ENCODE measurements around the gene RNGTT. TPM values are rescaled to one million over a fixed set of nuclear protein-coding genes. Genes with fewer than 3 reads are reported as not detected.
A peak's percentile ranks its signal among the peaks of the same experiment; 100 is the strongest.

RNGTT gene
- total RNA-seq, 1 donor from 2014 or later, result 12.3 TPM

GRCh38 chr6:88605271-88605670 lies 358.1 kb downstream of the RNGTT start:
- Histone ChIP-seq H3K27ac (no peak overlapping the region), H3K36me3 (no peaks in the 10 kb centered on the region), H3K9me3 (no peaks in the 10 kb centered on the region), H3K4me3 (no peak overlapping the region), H3K4me1 (no peaks in the 10 kb centered on the region), H3K27me3 (no peaks in the 10 kb centered on the region)
- ATAC-seq (no peak), DNase-seq (no peak)
- no peak for TF ChIP-seq CTCF (IDR thresholded peaks at IDR 0.05)
- intact Hi-C loops (cut with DNase I), result no loop called here

- no peak for ATAC-seq
- no peak for TF ChIP-seq CTCF (IDR thresholded peaks at IDR 0.05)
- H3K36me3 ChIP-seq, result no peaks in the 10 kb centered on the region
- no peaks in the 10 kb centered on the region for H3K9me3 ChIP-seq
- no peak overlapping the region for H3K27ac ChIP-seq
- intact Hi-C loops (cut with DNase I), result no loop called here
- H3K27me3 ChIP-seq, result no peaks in the 10 kb centered on the region
- DNase-seq, result no peak
- H3K4me1 ChIP-seq, result no peaks in the 10 kb centered on the region
- H3K4me3 ChIP-seq, result no peak overlapping the region
Observed at GRCh38 chr6:88599571-88599970, 363.8 kb downstream of the RNGTT start.

DNA sequence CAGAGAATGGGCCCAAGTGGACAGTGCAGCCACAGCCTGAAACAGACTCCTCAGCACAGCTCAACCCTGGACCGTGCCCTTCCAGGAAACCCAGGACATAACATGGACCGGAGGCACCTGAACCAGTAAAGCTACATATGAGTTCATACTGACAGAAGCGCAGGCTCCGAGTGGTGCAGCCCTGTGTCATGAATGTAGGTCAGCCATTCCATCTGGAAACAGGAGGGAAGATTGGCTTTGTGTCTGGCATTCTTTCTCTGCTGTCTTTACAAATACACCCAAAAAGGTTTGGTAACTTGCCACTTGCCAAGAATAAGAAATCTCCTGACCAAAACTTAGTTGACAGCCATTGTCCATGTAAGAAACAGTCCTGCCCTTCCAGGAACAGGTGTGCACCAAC lies 366.6 kb downstream of the RNGTT start:
- TF ChIP-seq CTCF (IDR thresholded peaks at IDR 0.05), result no peak

DNA sequence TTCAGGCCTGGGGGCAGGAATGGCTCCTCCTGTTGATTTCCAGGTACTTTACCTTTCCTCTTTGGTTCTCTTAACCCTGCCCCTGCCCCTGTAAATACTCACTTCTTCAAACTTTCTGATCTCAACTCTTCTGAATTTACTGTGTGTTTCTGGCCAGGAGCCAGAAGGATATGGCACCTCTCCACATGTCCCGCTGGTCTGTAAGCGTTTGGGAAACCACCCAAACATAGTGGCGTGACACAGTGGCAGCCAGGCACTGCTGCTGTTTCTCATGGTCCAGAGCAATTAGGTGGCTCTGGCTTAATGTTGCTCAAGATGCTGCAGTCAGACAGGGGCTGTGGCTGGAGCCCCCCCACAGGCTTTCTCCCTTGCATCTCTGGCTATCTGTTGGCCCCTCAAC lies 374.5 kb downstream of the RNGTT start:
- ATAC-seq (no peak), DNase-seq (no peak)
- intact Hi-C loops (cut with DNase I), result no loop called here
- Histone ChIP-seq H3K9me3 (no peaks in the 10 kb centered on the region), H3K4me3 (no peak overlapping the region), H3K27ac (no peak overlapping the region), H3K27me3 (no peaks in the 10 kb centered on the region), H3K36me3 (no peaks in the 10 kb centered on the region), H3K4me1 (no peaks in the 10 kb centered on the region)
- TF ChIP-seq CTCF (IDR thresholded peaks at IDR 0.05), result no peak

More for the DNA sequence above, 366.6 kb downstream of the RNGTT start:
- H3K4me3 ChIP-seq, result no peak overlapping the region
- no peak overlapping the region for H3K27ac ChIP-seq
- H3K27me3 ChIP-seq, result no peaks in the 10 kb centered on the region
- H3K4me1 ChIP-seq, result no peaks in the 10 kb centered on the region
- no peaks in the 10 kb centered on the region for H3K36me3 ChIP-seq
- ATAC-seq (no peak), DNase-seq (peak; percentile 34)
- intact Hi-C loops (cut with DNase I), result no loop called here
- no peaks in the 10 kb centered on the region for H3K9me3 ChIP-seq

- intact Hi-C loops (cut with DNase I), result no loop called here
- DNase-seq (no peak), ATAC-seq (no peak)
- H3K27me3 ChIP-seq, result no peaks in the 10 kb centered on the region
- no peak overlapping the region for H3K27ac ChIP-seq
- H3K9me3 ChIP-seq, result no peaks in the 10 kb centered on the region
- no peaks in the 10 kb centered on the region for H3K4me1 ChIP-seq
- no peaks in the 10 kb centered on the region for H3K36me3 ChIP-seq
- no peak for TF ChIP-seq CTCF (IDR thresholded peaks at IDR 0.05)
- H3K4me3 ChIP-seq, result no peak overlapping the region
Observed at GRCh38 chr6:88587150-88587520, 376.3 kb downstream of the RNGTT start.
